GM21528 (cell line): Measurements from ENCODE around the gene CTBS.
"Not testable (repeated sequence)": the region's sequence is repeated elsewhere in the genome, so short reads cannot be mapped to it uniquely, and the experiment has no call there.

Experiments
- ATAC-seq: cut with Tn5 transposase; IDR thresholded peaks from one replicate; pipeline ENCODE4 v1.9.1; 2021; ENCODE audit warnings: mild to moderate bottlenecking, moderate library complexity; ENCODE audit not compliant: unreplicated experiment, low FRiP score

Gene CTBS

GRCh38 chr1:84507887-84508286 lies 66.4 kb downstream of the CTBS start:
- ATAC-seq = not testable (repeated sequence)

- ATAC-seq = no peak
Measured at GRCh38 chr1:84506729-84507453, 67.3 kb downstream of the CTBS start.

- ATAC-seq = peak; percentile 87
Measured at GRCh38 chr1:84506002-84506728, 68.1 kb downstream of the CTBS start, which contains the start of the genes GNG5 and SPATA1. TSS of gene GNG5 (minus strand) at chr1:84506581. CDS start at chr1:84506091, 490 bp downstream. TSS of gene SPATA1 (plus strand) at chr1:84506386. CDS start at chr1:84516360, 9,974 bp downstream.

- ATAC-seq = peak; percentile 40
Measured at GRCh38 chr1:84505493-84506001, 68.7 kb downstream of the CTBS start.

- no peak for ATAC-seq
Measured at GRCh38 chr1:84504580-84505492, 69.4 kb downstream of the CTBS start.

- ATAC-seq = no peak
Measured at GRCh38 chr1:84502927-84503326, 71.3 kb downstream of the CTBS start.
